ENCODE results near the gene BBC3. TPM values are rescaled to one million over a fixed set of nuclear protein-coding genes. Genes with fewer than 3 reads are reported as not detected.

BBC3 gene
- total RNA-seq, 4 donors from 2014 or later: 11.2 to 33.0 (median 14.4) TPM

GRCh38 chr19:47274071-47274890 is 43.3 kb upstream of the BBC3 start, which contains the start of gene INAFM1:
INAFM1 (plus strand) TSS chr19:47274885; CDS start chr19:47274920, 35 bp downstream.
- peak within 1 kb of the TSS; percentile 75 for H3K4me3 ChIP-seq (ENCODE audit: low read depth, poor library complexity, severe bottlenecking)
- WGBS, 2 donors: 1% methylated on average over 43 to 48 of the region's 72 CpGs
- DNase-seq (ENCODE audit: low spot score in 2 of 2): peak; percentile 97 to 100
- intact Hi-C loops (cut with DNase I; ENCODE audit: low total_unique reads): no loop called here
- TF ChIP-seq POLR2A (IDR thresholded peaks at IDR 0.05) (peak in 1 of 2 donors; percentile 25), CTCF (IDR thresholded peaks at IDR 0.05) (no peak)

GRCh38 chr19:47273313-47274070 is 42.5 kb upstream of the BBC3 start:
- DNase-seq (ENCODE audit: low spot score in 2 of 2): peak; percentile 94 to 98
- TF ChIP-seq CTCF (IDR thresholded peaks at IDR 0.05): no peak
- TF ChIP-seq POLR2A (IDR thresholded peaks at IDR 0.05): peak in 1 of 2 donors; percentile 56
- WGBS, 2 donors: 1 to 2% methylated on average over 26 to 31 of the region's 54 CpGs
- H3K4me3 ChIP-seq (ENCODE audit: low read depth, poor library complexity, severe bottlenecking): peak overlapping the region; percentile 75
- intact Hi-C loops (cut with DNase I; ENCODE audit: low total_unique reads): no loop called here

GRCh38 chr19:47272448-47273312 is 41.7 kb upstream of the BBC3 start:
- H3K4me3 ChIP-seq (ENCODE audit: low read depth, poor library complexity, severe bottlenecking): peak overlapping the region; percentile 75
- WGBS, 2 donors: 14 to 20% methylated on average over 39 to 40 of the region's 42 CpGs
- TF ChIP-seq CTCF (IDR thresholded peaks at IDR 0.05) (no peak), POLR2A (IDR thresholded peaks at IDR 0.05) (no peak)
- intact Hi-C loops (cut with DNase I; ENCODE audit: low total_unique reads): no loop called here
- DNase-seq (ENCODE audit: low spot score in 2 of 2): peak; percentile 51 to 93

GRCh38 chr19:47271949-47272348 is 41.0 kb upstream of the BBC3 start:
- no peak overlapping the region for H3K4me3 ChIP-seq (ENCODE audit: low read depth, poor library complexity, severe bottlenecking)
- 63% methylated on average over 6 of the region's 6 CpGs for WGBS, 2 donors
- DNase-seq (ENCODE audit: low spot score in 2 of 2): no peak
- intact Hi-C loops (cut with DNase I; ENCODE audit: low total_unique reads): no loop called here
- TF ChIP-seq CTCF (IDR thresholded peaks at IDR 0.05) (no peak), POLR2A (IDR thresholded peaks at IDR 0.05) (no peak)

GRCh38 chr19:47270408-47270807 is 39.4 kb upstream of the BBC3 start:
- no peak for DNase-seq (ENCODE audit: low spot score in 2 of 2)
- intact Hi-C loops (cut with DNase I; ENCODE audit: low total_unique reads): no loop called here
- 90 to 92% methylated on average over 4 to 10 of the region's 10 CpGs for WGBS, 2 donors

More at GRCh38 chr19:47270408-47270807, 39.4 kb upstream of the BBC3 start:
- H3K4me3 ChIP-seq (ENCODE audit: low read depth, poor library complexity, severe bottlenecking): no peak overlapping the region
- TF ChIP-seq CTCF (IDR thresholded peaks at IDR 0.05) (no peak), POLR2A (IDR thresholded peaks at IDR 0.05) (no peak)
